Fibroblast of lung (primary cell): Measurements from ENCODE around the gene RPAIN.

Experiments used
- EZH2 ChIP-seq: IDR thresholded peaks from 2 replicates; pipeline ENCODE4 v1.5.1; 2012; ENCODE audit warnings: low read length, control low read depth, mild to moderate bottlenecking; ENCODE audit errors: missing control alignments
- TF ChIP-seq, protein P1 (sequence below), 2 donors: IDR thresholded peaks in 1 of 2; conservative IDR thresholded peaks in 1 of 2; 1 replicate in 1 of 2; 2 replicates in 1 of 2; pipeline ENCODE4 v1.5.1; 2011 to 2012; ENCODE audit warnings: low read length in 2 of 2, control low read depth in 1 of 2, inconsistent platforms in 1 of 2, low read depth in 1 of 2, mild to moderate bottlenecking in 1 of 2

DNA sequence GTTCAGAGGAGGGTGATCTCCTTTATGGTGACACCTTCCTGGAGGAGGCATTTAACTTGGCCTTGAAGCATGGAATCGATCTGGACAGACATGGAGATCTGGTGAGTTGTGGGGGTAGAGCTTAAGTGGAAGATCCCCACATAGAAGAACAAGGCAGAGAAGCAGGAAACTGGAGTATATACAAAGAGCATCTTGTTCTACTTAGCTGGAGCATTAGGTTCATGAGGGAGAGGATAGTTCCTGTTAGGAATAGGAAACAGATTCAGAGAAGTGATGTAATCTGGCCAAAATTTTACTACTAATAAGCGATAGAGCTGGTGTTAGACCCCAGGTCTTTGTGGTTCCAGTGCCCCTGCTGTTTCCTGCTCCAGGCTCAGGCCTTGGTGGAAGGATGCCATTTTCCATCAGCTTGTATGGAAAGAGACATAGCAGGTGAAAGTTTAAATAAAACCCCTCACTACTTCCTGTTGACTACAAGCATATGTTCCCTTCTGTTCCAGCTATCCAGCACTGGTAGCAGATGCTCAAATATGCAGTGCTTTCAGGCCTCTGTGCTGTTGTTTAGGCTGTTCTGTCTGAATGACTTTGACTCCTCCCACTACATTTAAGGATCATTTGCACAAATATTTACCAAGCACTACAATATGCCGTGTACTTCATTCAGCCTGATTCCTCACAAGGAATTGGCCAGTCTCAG is 9.4 kb downstream of the RPAIN start:
- TF ChIP-seq, protein P1, sequence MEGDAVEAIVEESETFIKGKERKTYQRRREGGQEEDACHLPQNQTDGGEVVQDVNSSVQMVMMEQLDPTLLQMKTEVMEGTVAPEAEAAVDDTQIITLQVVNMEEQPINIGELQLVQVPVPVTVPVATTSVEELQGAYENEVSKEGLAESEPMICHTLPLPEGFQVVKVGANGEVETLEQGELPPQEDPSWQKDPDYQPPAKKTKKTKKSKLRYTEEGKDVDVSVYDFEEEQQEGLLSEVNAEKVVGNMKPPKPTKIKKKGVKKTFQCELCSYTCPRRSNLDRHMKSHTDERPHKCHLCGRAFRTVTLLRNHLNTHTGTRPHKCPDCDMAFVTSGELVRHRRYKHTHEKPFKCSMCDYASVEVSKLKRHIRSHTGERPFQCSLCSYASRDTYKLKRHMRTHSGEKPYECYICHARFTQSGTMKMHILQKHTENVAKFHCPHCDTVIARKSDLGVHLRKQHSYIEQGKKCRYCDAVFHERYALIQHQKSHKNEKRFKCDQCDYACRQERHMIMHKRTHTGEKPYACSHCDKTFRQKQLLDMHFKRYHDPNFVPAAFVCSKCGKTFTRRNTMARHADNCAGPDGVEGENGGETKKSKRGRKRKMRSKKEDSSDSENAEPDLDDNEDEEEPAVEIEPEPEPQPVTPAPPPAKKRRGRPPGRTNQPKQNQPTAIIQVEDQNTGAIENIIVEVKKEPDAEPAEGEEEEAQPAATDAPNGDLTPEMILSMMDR (conservative IDR thresholded peaks at IDR 0.05 in 1 of 2, IDR thresholded peaks at IDR 0.05 in 1 of 2; ENCODE audit: low read depth in 1 of 2, low read length in 2 of 2) = no peak
- TF ChIP-seq EZH2 = no peak
